Activated CD8-positive, alpha-beta memory T cell treated with anti-CD3 and anti-CD28 coated beads, Interleukin-2, amount 50 U/mL, for 24 hours (primary cell): ENCODE data around the gene MUC2.

Source experiments
- DNase-seq: peaks from one replicate; pipeline ENCODE4 v3.0.0-alpha.2; 2020; ENCODE audit errors: extremely low read depth

Gene MUC2

DNA sequence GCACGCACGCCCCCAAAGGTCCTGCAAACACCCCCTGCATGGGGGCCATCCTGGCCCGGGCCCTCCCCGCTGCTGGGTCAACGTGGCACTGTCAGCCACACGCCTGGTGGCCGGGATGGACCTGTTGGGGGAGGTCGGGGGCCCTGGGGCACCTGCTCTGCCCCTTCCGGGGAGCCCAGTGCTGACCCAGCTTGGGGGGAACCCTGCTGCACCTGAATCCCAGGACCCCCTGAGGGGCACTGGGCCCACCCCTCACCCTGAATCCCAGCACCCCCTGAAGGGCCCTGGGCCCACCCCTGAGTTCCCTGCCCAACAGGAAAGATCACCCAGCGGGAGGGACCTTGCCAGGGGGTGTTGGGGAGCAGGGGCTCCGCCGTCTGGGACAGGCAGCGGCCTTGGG is 37.7 kb upstream of the MUC2 start:
- no peak for DNase-seq

DNA sequence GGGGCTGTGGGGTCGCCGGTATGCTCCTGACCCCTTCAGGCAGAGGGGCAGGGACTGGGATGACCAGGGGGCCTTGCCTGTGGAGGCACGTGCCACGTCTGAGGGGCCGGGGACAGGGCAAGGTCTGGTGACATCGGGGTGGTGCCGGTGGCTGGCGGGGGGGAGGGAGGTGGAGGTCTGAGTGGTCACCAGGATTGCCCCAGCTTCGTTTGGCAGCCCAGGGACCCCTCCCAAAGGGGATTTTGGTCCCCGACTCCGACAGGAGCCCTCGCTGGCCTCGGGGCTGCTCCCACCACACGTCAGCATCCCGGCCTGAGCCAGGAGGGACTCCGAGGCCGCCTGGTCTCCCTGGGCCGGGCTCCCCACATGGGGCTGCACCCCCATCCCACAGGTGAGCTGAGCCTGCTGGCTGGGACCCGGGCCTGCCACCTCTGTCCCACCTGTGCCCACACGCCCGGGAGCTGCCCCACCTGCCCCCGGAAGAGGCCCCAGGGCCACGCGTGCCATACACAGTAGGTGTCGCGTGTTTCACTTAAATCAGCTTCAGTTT is 37.1 kb upstream of the MUC2 start:
- no peak for DNase-seq

DNA sequence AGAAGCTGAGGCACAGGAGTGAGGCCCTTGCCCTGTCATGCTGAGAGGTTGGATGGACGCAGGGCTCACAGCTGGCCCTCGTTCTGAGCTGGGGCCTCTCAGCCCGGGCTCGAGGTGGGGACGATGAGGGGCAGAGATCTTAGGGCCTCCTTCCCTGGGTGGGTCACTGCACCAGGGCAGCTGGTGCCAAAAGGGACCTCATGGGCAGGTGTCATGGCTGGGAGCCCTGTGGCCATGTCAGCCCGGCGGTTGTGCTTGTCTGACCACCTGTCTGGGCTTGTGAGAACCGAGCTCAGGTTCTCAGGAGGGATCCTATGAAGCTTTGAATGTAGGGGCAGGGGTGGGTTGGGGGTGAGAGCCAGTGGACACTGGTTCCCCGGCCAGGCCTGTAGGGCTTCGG is 36.3 kb upstream of the MUC2 start:
- DNase-seq, result no peak

DNA sequence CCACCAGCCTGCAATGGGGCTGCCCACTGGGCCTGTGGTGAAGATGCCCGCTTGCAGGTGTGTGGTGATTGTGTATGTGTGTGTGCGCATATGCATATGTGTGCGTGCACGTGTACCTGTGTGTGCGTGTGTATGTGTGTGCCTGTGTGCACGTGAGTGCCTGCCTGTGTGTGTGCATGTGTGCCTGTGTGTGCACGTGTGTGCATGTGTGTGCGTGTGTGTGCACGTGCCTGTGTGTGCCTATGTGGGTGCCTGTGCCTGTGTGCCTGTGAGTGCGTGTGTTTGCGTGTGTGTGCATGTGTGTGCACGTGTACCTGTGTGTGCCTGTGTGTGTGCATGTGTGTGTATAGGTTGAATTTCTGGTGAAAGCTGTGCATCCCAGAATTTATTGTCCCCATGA is 35.8 kb upstream of the MUC2 start:
- no peak for DNase-seq

DNA sequence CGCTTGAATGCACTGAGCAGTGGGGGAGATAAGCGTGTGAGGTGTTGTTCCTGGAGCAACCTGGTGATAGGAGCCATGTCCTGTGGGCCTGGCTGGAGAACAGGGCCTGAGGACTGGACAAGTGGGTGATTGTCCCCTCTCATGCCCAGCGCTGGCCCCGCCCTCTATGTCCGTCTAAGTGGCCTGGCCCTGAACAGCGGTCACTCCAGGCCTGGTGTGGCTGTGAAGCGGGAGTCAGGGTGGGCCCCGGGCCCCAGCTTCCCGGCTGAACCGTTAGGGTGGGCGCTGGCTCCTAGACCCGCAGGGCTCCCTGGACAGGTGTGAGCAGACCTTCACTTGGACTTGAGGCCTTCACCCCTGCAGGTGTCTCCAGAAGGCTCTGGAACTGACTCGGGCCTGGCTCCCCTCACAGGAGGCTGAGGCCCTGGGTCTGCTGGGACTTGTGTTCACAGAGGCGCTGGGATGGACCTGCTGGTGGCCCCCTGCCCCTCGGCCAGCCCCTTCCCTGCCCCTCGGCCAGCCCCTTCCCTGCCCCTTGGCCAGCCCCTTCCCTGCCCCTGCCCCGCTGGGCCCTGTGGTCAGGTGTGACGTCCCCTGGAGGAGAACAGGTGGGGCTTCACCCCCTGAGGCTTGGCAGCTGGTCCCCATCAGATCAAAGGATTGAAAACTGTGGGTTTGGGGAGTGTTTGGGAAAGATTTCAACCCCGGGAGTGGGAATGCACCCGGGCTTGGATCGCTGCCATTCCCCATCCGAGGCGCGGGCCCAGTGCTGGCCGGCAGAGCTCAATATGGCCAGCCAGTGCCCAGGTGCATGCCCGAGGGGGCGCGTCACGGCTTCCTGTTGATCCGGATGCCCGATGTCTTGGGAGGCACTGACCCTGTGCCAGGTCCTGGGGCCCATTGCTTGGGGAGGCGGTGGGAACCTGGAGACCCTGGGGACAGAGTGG is 34.9 kb upstream of the MUC2 start:
- no peak for DNase-seq

DNA sequence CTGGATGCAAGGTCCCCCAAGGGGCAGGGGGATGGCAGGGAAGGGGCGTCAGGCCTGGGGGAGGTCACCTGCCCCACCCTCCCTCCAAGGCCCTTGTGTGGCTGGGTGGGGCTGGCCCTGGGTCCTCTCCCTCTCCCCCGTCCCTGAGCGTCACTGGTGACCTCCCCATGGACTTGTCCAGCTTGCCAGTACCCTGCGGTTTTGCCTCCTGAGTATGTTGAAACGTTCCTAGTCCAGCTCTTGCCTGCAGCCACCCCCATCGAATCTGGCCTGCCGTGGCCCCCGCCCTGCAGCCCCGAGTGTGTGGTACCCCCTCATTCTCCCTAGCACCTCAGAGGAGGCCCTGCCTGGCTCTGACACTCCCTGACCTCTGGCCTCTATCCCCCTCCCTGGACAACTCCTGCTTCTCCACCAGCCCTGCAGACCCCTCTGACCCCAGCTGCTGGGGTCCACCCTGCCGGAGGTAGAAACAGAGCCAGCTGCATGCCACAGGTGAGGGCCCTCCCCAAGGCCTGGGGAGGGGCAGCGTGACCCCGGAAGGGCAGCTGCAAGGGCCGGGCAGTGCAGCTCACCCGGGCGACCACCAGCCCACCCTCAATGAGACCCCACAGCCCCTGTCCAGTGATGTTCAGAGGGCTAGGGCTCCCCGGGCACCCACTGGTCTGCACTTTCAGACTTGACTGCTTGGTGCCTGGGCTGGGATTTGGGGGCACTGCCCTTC is 34.1 kb upstream of the MUC2 start:
- DNase-seq, result no peak

DNA sequence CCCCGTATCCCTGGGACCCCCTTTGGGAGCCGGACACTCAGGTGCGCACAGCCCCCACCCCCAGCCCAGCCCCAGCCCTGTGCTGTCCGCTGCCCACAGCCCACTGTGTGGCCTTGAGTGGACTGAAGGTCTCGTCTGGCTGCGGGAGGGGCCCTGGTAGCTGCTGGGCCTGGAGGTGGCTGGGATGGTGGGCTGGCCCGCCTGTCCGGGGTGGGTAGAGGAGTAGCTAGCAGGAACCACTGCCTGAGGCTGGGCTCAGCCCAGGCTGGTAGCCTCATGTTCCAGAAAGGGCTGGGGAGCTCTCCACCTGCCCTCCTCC is 33.6 kb upstream of the MUC2 start:
- no peak for DNase-seq

DNA sequence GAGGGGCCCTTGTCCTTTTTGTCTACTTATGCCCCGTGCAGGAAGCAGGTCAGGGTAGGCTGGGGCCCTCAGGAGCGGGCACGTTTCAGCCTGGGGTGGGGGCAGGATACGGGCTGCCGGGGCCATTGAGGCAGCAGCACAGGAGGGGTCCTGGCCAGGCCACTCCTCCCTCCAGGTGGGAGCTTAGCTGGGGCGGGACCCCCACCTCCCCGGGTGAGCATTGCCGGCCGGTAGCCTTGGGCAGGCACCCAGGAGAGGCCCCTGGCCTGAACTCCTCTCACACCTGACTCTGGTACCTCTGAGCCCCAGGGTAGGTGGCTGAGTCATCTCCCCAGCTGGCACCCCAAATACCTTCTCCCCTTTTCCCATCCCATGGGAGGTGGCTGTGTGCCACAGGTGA is 33.2 kb upstream of the MUC2 start:
- DNase-seq, result no peak

DNA sequence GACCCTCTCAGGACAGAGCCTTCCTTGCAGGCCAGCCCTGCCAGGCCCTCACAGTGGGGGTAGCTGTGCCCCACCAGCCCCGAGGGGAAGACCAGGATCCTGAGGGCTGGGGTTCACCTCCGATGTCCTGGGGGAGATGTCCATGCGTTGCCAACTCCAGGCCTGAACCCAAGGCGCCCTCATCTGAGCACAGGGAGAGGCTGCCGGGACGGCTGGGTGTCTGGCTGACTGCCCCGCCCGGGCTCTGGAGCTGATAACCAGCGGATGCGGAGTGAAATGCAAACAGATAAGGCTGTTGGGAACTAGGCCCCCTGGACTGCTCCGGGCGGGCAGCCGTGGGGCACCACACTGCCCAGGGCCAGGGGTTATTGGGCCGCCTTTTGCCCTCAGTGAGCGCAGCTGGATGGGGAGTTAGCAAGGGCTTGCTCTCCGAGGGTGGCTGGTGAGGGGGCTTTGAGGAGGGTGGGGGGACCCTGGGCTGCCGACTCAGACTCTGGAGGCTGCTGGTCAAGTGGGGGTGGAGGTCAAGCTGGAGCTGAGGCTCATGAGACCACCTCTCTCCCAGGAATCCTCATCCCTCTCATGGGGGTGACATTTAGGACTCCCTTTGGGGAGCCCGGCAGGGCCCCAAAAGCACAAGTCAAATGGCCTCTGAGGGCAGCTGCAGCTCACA is 32.6 kb upstream of the MUC2 start:
- no peak for DNase-seq

DNA sequence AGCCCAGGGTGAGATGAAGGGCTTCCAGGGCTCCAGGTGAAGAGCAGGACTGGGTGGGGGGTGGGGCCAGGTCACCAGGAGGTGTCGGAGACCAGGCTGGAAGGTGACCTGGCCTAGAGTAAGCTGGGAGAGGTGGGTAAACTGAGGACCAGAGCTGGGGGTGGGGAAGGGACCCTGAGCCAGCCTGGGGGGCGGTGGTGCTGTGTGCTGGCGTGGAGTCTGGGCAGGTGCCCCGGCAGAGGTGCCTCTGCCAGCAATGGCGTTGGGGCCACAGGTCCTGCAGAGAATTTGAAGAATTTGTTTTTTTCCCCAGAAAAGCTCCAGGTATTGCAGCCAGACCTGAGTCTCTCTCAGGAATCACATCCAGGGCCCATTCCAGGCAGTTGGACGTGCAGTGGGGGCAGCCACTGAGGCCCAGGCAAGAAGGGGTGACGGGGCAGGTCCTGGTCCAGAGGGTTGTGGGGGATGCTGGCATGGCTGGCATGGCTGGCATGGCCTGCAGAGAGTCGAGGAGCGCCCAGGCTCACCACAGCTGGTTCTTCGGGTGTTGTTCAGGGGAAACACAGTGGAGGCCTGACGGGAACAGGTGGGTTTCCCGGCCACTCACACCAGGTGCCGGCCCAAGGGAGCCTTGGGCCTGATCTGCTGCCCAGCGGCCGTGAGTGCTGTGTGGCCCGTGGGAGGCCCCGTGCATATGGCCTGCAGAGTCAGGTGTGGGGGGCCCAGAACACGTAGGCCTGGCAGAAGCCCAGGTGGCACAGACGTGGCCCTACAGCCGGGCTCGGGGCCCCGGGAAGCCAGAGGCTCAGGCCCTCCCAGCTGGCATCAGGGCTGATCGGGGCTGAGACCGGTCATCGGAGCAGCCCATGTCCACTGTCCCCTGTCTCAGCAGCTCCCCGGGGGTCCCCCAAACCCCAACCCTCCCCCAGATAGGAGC is 31.8 kb upstream of the MUC2 start:
- no peak for DNase-seq

DNA sequence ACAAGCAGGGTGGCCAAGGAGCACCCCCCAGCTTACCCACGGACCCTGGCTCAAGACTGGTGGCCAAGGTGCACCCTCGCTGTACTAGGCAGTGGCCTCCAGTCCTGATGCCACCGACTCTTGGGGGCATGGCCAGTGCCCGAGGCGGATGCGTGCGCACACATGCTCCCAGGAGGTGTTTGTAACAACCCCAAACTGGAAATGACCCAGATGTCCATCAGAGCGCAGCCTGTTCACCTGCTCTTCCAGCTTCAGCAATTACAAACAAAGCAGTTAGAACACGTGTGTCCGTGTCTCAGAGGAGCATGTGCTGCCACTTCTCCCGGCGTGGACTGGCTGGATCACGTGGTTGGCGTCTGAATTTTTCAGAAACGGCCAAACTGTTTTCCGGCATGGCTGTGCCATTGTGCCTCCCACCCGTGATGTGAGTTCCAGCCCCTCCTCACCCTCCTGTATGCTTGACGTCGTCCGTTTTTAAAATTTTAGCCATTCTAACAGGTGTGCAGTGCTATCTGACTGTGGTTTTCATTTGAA is 31.0 kb upstream of the MUC2 start:
- DNase-seq, result no peak

DNA sequence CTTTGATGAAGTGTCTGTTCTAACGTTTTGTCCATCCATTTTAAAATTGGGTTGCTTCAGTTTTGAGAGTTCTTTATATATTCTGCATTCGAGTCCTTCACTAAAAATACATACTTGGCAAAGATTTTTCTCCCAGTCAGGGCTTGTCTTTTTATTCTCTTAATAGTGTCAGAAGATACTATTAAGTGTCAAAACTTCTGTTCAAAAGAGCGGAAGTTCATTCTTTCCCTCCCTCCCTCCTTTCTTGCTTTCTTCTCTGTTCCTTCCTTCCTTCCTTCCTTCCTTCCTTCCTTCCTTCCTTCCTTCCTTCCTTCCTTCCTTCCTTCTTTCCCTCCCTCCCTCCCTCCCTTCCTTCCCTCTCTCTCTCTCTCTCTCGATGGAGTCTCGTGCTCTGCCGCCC is 30.5 kb upstream of the MUC2 start:
- no peak for DNase-seq

DNA sequence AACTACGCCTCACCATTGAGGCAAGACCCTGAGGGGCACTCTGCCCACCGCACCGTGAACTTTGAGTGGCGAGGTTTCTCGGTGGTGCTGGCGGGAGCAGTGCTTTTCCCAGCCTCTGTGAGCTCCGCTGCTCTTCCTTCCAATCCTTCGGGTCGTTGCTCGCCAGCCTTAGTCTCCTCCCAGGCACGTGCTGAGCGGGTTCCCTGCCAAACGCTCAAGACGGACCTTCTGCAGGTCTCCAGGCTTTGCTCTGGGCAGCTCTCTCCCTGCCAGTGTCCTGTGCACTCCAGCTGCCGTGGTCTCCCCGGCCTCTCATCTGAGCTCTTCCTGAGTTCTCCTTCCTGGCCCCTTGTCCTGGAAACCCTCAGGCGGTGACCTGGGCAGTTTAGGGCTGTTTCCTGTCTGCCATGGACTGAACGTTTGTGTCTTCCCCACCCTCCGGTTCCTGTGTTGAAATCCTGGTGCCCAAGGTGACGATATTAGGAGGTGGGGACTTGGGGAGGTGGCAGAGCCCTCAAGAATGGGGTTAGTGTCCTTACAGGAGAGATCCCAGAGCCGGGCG is 27.0 kb upstream of the MUC2 start:
- DNase-seq, result no peak

DNA sequence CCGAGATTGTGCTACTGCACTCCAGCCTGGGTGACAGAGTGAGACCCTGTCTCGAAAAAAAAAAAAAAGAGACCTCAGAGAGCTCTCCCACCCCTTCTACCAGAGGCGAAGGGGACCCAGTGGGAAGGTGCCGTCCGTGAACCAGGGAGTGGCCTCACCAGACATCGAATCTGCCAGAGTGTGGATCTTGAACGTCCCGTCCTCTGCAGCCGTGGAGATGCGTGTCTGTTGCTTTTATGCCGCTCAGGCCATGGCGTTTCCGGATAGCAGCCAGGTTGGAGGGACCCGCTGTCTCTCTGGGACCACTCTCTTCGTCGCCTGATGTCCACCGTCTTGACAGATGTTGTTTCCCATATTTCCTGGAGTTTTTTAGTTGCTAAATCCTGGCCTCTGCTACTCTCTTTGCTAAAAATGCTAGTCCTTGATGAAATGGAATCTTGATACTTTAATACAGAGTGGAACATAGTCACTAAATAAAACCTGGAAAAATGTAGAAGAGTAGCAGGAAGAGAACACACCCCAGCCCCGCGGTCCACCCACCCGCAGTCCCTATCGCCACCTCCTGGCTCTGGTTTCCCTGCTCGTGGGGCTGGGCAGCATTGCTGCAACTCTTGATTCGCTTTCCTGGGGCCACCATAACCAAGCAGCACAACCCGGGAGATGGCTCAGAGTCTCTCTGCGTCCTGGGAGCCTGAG is 26.2 kb upstream of the MUC2 start:
- no peak for DNase-seq

DNA sequence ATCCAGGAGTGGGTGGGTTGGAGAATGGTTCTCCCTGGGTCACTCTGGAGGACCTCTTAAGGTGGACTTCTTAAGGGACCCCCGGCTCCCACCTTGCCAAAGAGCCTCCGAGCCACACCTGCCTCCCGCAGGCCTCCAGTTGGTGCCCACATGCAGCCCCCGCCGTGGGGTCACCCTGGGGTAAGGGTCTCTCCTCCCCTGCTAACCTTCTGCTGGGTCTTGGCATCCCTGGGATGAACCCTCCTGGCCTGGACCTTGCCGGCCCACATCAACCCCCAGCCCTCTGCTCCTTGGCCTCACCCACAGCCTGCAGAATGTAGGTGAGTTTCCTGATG is 25.6 kb upstream of the MUC2 start:
- no peak for DNase-seq

DNA sequence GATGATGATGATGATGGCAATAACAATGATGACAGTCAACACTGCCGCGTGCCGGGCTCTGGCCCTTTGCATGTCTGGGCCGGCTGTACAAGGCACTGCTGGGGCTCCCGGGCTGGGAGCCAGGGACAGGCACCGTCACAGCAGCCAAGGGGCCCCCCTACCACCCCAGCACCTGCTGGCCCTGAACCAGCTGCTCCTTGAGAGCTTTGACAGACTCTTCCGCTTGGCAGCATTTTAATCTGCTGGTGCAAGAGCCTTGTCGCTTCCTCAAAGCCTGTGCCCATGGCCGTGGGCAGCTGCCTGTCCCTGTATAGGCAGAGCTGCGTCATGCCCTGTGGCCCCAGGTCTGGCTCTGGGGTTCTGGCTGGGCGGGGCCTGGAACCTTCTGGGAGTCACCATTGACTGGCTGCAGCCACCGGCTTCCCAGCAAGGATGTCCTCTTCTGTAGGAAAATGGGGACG is 25.2 kb upstream of the MUC2 start:
- no peak for DNase-seq

DNA sequence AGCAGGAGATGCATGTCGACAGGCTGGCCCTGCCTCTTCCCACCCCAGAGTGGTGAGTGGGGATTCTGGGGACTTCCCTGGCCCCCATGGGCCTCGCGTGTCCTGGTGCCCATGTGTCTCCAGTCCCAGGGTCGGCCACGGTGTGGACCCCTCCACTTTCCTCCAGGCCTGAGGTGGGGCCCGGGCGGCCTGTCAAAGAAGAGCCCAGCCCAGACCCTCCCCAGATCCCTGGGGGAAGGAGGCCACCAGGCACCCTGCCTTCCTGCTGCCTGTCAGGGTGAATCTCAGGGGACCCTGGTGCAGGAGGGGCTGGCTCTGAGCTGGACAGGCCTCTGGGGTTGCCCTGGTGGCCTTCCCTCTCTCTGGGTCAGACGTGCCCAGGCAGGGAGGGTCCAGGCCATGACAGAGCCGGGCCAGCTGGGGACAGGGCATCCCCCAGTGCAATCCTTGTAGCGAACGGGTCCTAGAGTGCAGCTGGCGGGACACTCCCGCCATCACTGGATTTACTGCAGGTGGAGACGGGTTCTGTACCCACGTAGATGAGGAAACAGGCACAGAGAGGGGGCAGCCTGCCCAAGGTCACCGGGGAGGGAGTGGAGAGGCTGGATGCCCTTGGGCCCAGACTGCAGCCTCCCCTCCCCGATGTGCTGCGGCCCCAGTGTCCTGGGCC is 24.6 kb upstream of the MUC2 start:
- no peak for DNase-seq

DNA sequence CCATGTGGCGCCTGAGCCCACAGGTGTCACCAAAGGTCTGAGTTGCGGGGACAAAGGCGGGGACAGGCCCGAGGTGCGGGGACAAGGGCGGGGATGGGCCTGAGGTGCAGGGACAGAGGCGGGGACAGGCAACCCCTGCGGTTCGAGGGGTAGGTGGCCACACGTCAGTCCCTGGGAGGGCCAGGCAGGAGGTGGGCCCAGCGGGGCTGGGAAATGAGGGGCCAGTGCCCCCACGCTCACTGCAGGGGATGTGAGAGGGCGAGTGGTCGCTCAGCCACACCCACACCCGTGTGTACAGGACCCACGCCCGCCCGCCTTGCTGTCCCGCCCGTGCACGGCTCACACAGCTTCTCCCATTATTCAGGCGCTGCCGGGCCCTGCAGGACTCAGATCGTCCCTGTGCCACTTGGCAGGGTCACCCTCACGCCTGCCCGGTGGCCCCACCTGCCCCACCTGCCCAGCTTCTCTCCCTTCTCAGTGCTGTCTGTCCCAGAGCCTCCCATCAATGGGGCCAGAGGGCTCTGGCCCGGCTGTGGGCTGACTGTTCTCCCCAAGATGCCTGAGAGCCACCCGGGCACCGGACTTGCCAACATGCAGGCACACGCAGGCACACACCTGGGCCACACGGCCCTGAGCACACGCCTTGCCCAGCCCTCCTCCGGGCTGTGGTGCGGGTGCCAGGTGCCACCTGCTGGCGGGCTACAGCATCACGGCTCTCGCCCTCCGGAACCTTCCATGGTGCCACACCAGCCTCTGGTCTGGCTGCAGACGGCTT is 23.9 kb upstream of the MUC2 start:
- peak; percentile 21 for DNase-seq
